ENCODE results near the gene ALDH3B2. TPM values are rescaled to one million over a fixed set of nuclear protein-coding genes. Genes with fewer than 3 reads are reported as not detected.

Gene ALDH3B2
- total RNA-seq, 2 donors from 2014 or later = 1.8 to 4.4 TPM

GRCh38 chr11:67630228-67630942, 44.0 kb downstream of the ALDH3B2 start:
- intact Hi-C loops (cut with DNase I) = loop anchor here (10.0 kb wide), 1 partner anchor 174 kb away; no protein-coding TSS in a partner anchor
- WGBS = under 1% methylated on average over 48 of the region's 70 CpGs

GRCh38 chr11:67629386-67630227, 44.8 kb downstream of the ALDH3B2 start, which contains the start of gene NUDT8:
Gene NUDT8, minus strand, starts transcription at chr11:67629937. Its CDS starts 26 bp downstream, at chr11:67629911.
- TF ChIP-seq POLR2A (IDR thresholded peaks at IDR 0.05) (peak; percentile 71), CTCF (IDR thresholded peaks at IDR 0.05) (peak; percentile 76 to 96 (median 90)), POLR2AphosphoS5 (IDR thresholded peaks at IDR 0.05) (peak; percentile 67)
- Histone ChIP-seq H3K36me3 (no peaks in the 10 kb centered on the region), H3K27ac (peak within 1 kb of the TSS; percentile 97), H3K27me3 (replicated peaks; ENCODE audit: insufficient read depth) (no peaks in the 10 kb centered on the region), H3K9me3 (no peaks in the 10 kb centered on the region), H3K4me3 (peak within 1 kb of the TSS; percentile 56 to 58), H3K4me1 (replicated peaks) (peaks cover 4% of the 10 kb centered on the region)
- peak; percentile 70 for DNase-seq (ENCODE audit: low spot score)
- intact Hi-C loops (cut with DNase I) = loop anchor here (10.0 kb wide), 1 partner anchor 175 kb away; no protein-coding TSS in a partner anchor
- 2% methylated on average over 50 of the region's 102 CpGs for WGBS

More at GRCh38 chr11:67630228-67630942, 44.0 kb downstream of the ALDH3B2 start:
- Histone ChIP-seq H3K27me3 (replicated peaks; ENCODE audit: insufficient read depth) (no peaks in the 10 kb centered on the region), H3K9me3 (no peaks in the 10 kb centered on the region), H3K36me3 (no peaks in the 10 kb centered on the region), H3K4me1 (replicated peaks) (peaks cover 4% of the 10 kb centered on the region), H3K27ac (peak overlapping the region; percentile 97), H3K4me3 (peak overlapping the region; percentile 56 to 58)
- peak; percentile 99 for DNase-seq (ENCODE audit: low spot score)
- TF ChIP-seq POLR2AphosphoS5 (IDR thresholded peaks at IDR 0.05) (peak; percentile 88), POLR2A (IDR thresholded peaks at IDR 0.05) (peak; percentile 94), CTCF (IDR thresholded peaks at IDR 0.05) (peak; percentile 49 to 91 (median 76))

- DNase-seq (ENCODE audit: low spot score) = no peak
- Histone ChIP-seq H3K9me3 (no peaks in the 10 kb centered on the region), H3K4me3 (peak overlapping the region; percentile 56 to 58), H3K27ac (peak overlapping the region; percentile 97), H3K4me1 (replicated peaks) (peaks cover 4% of the 10 kb centered on the region), H3K36me3 (no peaks in the 10 kb centered on the region), H3K27me3 (replicated peaks; ENCODE audit: insufficient read depth) (no peaks in the 10 kb centered on the region)
- intact Hi-C loops (cut with DNase I) = no loop called here
- TF ChIP-seq POLR2AphosphoS5 (IDR thresholded peaks at IDR 0.05) = no peak
- TF ChIP-seq POLR2A (IDR thresholded peaks at IDR 0.05) = no peak
- TF ChIP-seq CTCF (IDR thresholded peaks at IDR 0.05) = no peak
- WGBS = 61% methylated on average over 22 of the region's 25 CpGs
Observed at GRCh38 chr11:67628710-67629385, 45.6 kb downstream of the ALDH3B2 start.

- Histone ChIP-seq H3K27me3 (replicated peaks; ENCODE audit: insufficient read depth) (no peaks in the 10 kb centered on the region), H3K4me3 (no peak overlapping the region), H3K36me3 (no peaks in the 10 kb centered on the region), H3K27ac (no peak overlapping the region), H3K9me3 (no peaks in the 10 kb centered on the region), H3K4me1 (replicated peaks) (peaks cover 4% of the 10 kb centered on the region)
- WGBS = 82% methylated on average over 15 of the region's 15 CpGs
- intact Hi-C loops (cut with DNase I) = no loop called here
- no peak for DNase-seq (ENCODE audit: low spot score)
- TF ChIP-seq POLR2A (IDR thresholded peaks at IDR 0.05) (no peak), CTCF (IDR thresholded peaks at IDR 0.05) (no peak), POLR2AphosphoS5 (IDR thresholded peaks at IDR 0.05) (no peak)
Observed at GRCh38 chr11:67627812-67628624, 46.4 kb downstream of the ALDH3B2 start.
